ENCODE measurements around the gene HOXA13. TPM values are rescaled to one million over a fixed set of nuclear protein-coding genes. Genes with fewer than 3 reads are reported as not detected.

HOXA13 gene
- polyA plus RNA-seq, 1 of the 3 experiments (the other 2 are of a cell fraction), result not detected

GRCh38 chr7:27219821-27220220 lies 19.9 kb upstream of the HOXA13 start:
- no peak for TF ChIP-seq SMC3 (IDR thresholded peaks at IDR 0.05; ENCODE audit: low read depth, low read length)
- TF ChIP-seq IRF3 (IDR thresholded peaks at IDR 0.05; ENCODE audit: low read depth, low read length), result no peak
- no peak for TF ChIP-seq PBX3 (IDR thresholded peaks at IDR 0.05)
- no peak for TF ChIP-seq MEF2A (IDR thresholded peaks at IDR 0.05; ENCODE audit: borderline replicate concordance, low read depth)
- TF ChIP-seq CHD2 (IDR thresholded peaks at IDR 0.05; ENCODE audit: low read length, partially characterized antibody), result no peak
- no peak for TF ChIP-seq RCOR1 (IDR thresholded peaks at IDR 0.05; ENCODE audit: low read length)
- no peak for TF ChIP-seq YY1 (IDR thresholded peaks at IDR 0.05; ENCODE audit: low read depth)
- TF ChIP-seq EZH2phosphoT487 (IDR thresholded peaks at IDR 0.05; ENCODE audit: borderline replicate concordance, low read depth), result no peak
- TF ChIP-seq RXRA (IDR thresholded peaks at IDR 0.05; ENCODE audit: borderline replicate concordance, low read depth), result no peak
- TF ChIP-seq USF1 (IDR thresholded peaks at IDR 0.05; ENCODE audit: borderline replicate concordance, low read depth), result no peak
- TF ChIP-seq MXI1 (IDR thresholded peaks at IDR 0.05; ENCODE audit: low read depth, low read length), result no peak
- TF ChIP-seq GATA2 (CRISPR knock-in tag; IDR thresholded peaks at IDR 0.05), result no peak
- TF ChIP-seq FOSL2 (IDR thresholded peaks at IDR 0.05; ENCODE audit: borderline replicate concordance, low read depth), result no peak
- TF ChIP-seq ELF1 (IDR thresholded peaks at IDR 0.05), result no peak
- no peak for TF ChIP-seq NFIC (IDR thresholded peaks at IDR 0.05; ENCODE audit: borderline replicate concordance)
- TF ChIP-seq RAD21 (IDR thresholded peaks at IDR 0.05; ENCODE audit: low read length), result no peak
- TF ChIP-seq GABPA (IDR thresholded peaks at IDR 0.05; ENCODE audit: low read depth), result no peak
- no peak for TF ChIP-seq REST (IDR thresholded peaks at IDR 0.05; ENCODE audit: low read depth, low read length)

More at GRCh38 chr7:27219821-27220220, 19.9 kb upstream of the HOXA13 start:
- Histone ChIP-seq H3K27me3 (ENCODE audit: insufficient read depth) (peaks cover 100% of the 10 kb centered on the region), H4K20me1 (ENCODE audit: insufficient read depth) (no peaks in the 10 kb centered on the region; the same call in 1 of the 2 replicates), H3K4me1 (ENCODE audit: control insufficient read depth in 1 of 2, insufficient read depth in 2 of 2, low read depth in 1 of 2, low read length in 1 of 2) (no peaks in the 10 kb centered on the region; a peak in 1 of 4 replicates), H3K9me3 (no peaks in the 10 kb centered on the region), H2AFZ (ENCODE audit: low read depth) (no peak overlapping the region), H3K36me3 (replicated peaks in 1 of 2; ENCODE audit: control insufficient read depth in 1 of 2, insufficient read depth in 2 of 2, low read length in 1 of 2) (no peaks in the 10 kb centered on the region), H3K79me2 (ENCODE audit: insufficient read depth) (no peaks in the 10 kb centered on the region), H3K9ac (no peak overlapping the region), H3K4me2 (no peak overlapping the region), H3K27ac (ENCODE audit: low read depth in 2 of 2, low read length in 1 of 2) (no peak overlapping the region), H3K4me3 (ENCODE audit: low read depth in 2 of 2, low read length in 1 of 2) (no peak overlapping the region), H3F3A (replicated peaks; ENCODE audit: insufficient read depth) (no peaks in the 10 kb centered on the region), H3K9me2 (no peaks in the 10 kb centered on the region)
- CTCF ChIA-PET, result interaction anchor here (1.2 to 1.8 kb wide), 2 partner anchors 9 to 24 kb away, joined by 3 to 6 read pairs; no protein-coding TSS in a partner anchor
- POLR2A ChIA-PET, result no interaction called here
- WGBS (ENCODE audit: low lambda C conversion rate), result 21% methylated on average over 4 of the region's 4 CpGs
- DNase-seq, result no peak

All from SK-N-SH (cell line).